Lower leg skin (tissue), 4 donors: ENCODE results near the gene MKRN1. TPM values are rescaled to one million over a fixed set of nuclear protein-coding genes. Genes with fewer than 3 reads are reported as not detected.
"Not testable (repeated sequence)": the region's sequence is repeated elsewhere in the genome, so short reads cannot be mapped to it uniquely, and the experiment has no call there.

Experiments
- DNase-seq, 2 donors: peaks; one replicate each; pipeline ENCODE4 v3.0.0-alpha.2; 2019; ENCODE audit warnings: low spot score in 2 of 2
- H3K4me3 ChIP-seq: fragments of 200-600 bp; sonication (generic); 2 replicates; pipeline ENCODE4 v1.5.1; 2017; ENCODE audit warnings: mild to moderate bottlenecking, low read depth; ENCODE audit not compliant: poor library complexity, severe bottlenecking
- POLR2A ChIP-seq, 2 donors: fragments of 450-650 bp; IDR thresholded peaks; one replicate each; pipeline ENCODE4 v1.6.1; 2016 to 2017; ENCODE audit warnings: antibody characterized with exemption in 2 of 2, mild to moderate bottlenecking in 1 of 2, moderate library complexity in 1 of 2
- WGBS, 2 donors: methylation state at CpG; one replicate each; pipeline ENCODE4 v1.1.5; 2018; 5-methylcytosine and 5-hydroxymethylcytosine counted together
- intact Hi-C: fragments of 100-400 bp; cut with DNase I; formaldehyde crosslinking; loops from one replicate; pipeline ENCODE4 v1.15.0; 2023; ENCODE audit warnings: low total_unique reads
- total RNA-seq, 4 donors: library from RNA; depleted of rRNA; stranded (reverse); fragments of >200 nt; gene quantifications; one replicate each; pipeline ENCODE4 v1.1.0, GENCODE V29; 2016
- TF ChIP-seq, protein P1 (sequence below), 3 donors: fragments of 450-650 bp; IDR thresholded peaks; one replicate each; pipeline ENCODE4 v1.5.1; 2016; ENCODE audit warnings: antibody characterized with exemption in 3 of 3, mild to moderate bottlenecking in 3 of 3, moderate library complexity in 2 of 3

Gene MKRN1
- total RNA-seq, 4 donors from 2014 or later: 74.4 to 92.3 (median 85.4) TPM

- no peak for DNase-seq
- TF ChIP-seq, protein P1, sequence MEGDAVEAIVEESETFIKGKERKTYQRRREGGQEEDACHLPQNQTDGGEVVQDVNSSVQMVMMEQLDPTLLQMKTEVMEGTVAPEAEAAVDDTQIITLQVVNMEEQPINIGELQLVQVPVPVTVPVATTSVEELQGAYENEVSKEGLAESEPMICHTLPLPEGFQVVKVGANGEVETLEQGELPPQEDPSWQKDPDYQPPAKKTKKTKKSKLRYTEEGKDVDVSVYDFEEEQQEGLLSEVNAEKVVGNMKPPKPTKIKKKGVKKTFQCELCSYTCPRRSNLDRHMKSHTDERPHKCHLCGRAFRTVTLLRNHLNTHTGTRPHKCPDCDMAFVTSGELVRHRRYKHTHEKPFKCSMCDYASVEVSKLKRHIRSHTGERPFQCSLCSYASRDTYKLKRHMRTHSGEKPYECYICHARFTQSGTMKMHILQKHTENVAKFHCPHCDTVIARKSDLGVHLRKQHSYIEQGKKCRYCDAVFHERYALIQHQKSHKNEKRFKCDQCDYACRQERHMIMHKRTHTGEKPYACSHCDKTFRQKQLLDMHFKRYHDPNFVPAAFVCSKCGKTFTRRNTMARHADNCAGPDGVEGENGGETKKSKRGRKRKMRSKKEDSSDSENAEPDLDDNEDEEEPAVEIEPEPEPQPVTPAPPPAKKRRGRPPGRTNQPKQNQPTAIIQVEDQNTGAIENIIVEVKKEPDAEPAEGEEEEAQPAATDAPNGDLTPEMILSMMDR (IDR thresholded peaks at IDR 0.05): no peak
- TF ChIP-seq POLR2A (IDR thresholded peaks at IDR 0.05): no peak
- H3K4me3 ChIP-seq: no peak overlapping the region
- 58 to 61% methylated on average over 5 of the region's 5 CpGs for WGBS, 2 donors
- intact Hi-C loops: no loop called here
Observed at GRCh38 chr7:140506788-140507464, 27.6 kb upstream of the MKRN1 start.

GRCh38 chr7:140501966-140502365, 22.7 kb upstream of the MKRN1 start:
- TF ChIP-seq, protein P1 (IDR thresholded peaks at IDR 0.05): no peak
- no peak for TF ChIP-seq POLR2A (IDR thresholded peaks at IDR 0.05)
- no peak overlapping the region for H3K4me3 ChIP-seq
- intact Hi-C loops: no loop called here
- no peak for DNase-seq
- WGBS, 2 donors: 81 to 83% methylated on average over 5 of the region's 5 CpGs

DNA sequence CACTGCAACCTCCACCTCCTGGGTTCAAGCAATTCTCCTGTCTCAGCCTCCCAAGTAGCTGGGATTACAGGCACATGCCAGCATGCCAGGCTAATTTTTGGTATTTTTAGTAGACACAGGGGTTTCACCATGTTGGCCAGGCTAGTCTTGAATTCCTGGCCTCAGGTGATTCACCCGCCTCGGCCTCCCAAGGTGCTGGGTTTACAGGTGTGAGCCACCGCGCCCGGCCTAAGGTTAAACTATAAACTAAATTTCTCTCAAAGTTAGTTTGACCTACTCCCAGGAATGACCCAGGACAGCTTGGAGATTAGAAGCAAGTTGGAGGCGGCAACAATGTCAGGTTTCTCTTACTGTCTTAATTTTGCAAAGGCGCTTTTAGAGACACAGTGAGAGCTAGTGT, 18.5 kb upstream of the MKRN1 start:
- DNase-seq, intact Hi-C loops, H3K4me3 ChIP-seq: not testable (repeated sequence)
- WGBS, 2 donors: 96 to 98% methylated on average over 7 of the region's 7 CpGs

- WGBS, 2 donors: 74 to 76% methylated on average over 5 of the region's 5 CpGs
- intact Hi-C loops: no loop called here
- H3K4me3 ChIP-seq: no peak overlapping the region
- DNase-seq: no peak
- TF ChIP-seq, protein P1 (IDR thresholded peaks at IDR 0.05): no peak
- TF ChIP-seq POLR2A (IDR thresholded peaks at IDR 0.05): no peak
Observed at GRCh38 chr7:140497241-140497769, 18.0 kb upstream of the MKRN1 start.

- intact Hi-C loops: no loop called here
- TF ChIP-seq POLR2A (IDR thresholded peaks at IDR 0.05): no peak
- TF ChIP-seq, protein P1 (IDR thresholded peaks at IDR 0.05): no peak
- 90 to 96% methylated on average over 9 of the region's 9 CpGs for WGBS, 2 donors
- DNase-seq: no peak
- H3K4me3 ChIP-seq: no peak overlapping the region
Observed at GRCh38 chr7:140495514-140496097, 16.3 kb upstream of the MKRN1 start.

GRCh38 chr7:140494867-140495266, 15.6 kb upstream of the MKRN1 start:
- TF ChIP-seq POLR2A (IDR thresholded peaks at IDR 0.05): no peak
- TF ChIP-seq, protein P1 (IDR thresholded peaks at IDR 0.05): no peak
- no peak overlapping the region for H3K4me3 ChIP-seq
- DNase-seq: no peak
- 75 to 85% methylated on average over 9 of the region's 9 CpGs for WGBS, 2 donors
- intact Hi-C loops: no loop called here
